ENCODE results near the gene UNC93A. TPM values are rescaled to one million over a fixed set of nuclear protein-coding genes. Genes with fewer than 3 reads are reported as not detected.

UNC93A gene
- total RNA-seq, 4 donors from 2014 or later: not detected

DNA sequence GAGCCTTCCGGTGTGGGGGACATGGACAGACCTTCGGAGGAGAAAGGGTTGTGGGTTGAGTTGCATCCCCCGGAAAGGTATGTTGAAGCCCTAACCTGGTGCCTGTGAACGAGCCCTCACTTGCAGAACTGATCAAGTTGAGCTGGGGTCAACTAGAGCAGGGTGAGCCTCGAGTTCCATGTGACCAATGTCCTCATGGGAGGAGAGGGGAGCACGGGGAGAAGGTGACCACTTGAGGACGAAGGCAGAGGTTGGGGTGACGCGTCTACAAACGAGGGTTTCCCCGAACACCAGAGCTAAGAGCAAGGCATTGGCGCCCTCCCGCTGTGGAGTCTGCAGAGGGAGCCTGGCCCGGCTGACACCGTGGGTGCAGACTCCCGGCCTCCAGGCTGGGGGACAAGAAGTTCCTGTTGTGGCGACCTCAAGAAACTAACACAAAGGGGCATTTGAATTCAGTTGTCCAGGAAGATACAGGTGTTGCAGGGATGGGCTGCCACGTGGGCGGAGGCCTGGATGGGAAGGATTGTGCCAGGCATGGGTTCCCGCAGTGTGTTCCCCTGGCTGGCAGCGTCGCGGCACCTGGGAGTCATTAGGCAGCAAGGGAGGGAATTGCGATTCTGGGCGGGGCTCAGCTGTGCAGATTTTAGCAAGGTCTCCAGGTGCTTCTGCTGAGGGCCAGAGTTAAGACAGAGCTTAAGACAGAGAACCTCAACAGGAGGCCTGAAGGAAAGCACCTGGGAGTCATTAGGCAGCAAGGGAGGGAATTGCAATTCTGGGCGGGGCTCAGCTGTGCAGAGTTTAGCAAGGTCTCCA lies 20.4 kb upstream of the UNC93A start:
- WGBS, 2 donors: 90 to 93% methylated on average over 26 of the region's 26 CpGs
- Histone ChIP-seq H3K4me3 (replicated peaks in 1 of 3) (no peak overlapping the region), H3K27ac (no peak overlapping the region), H3K4me1 (no peaks in the 10 kb centered on the region), H3K27me3 (no peaks in the 10 kb centered on the region), H3K9me3 (no peaks in the 10 kb centered on the region), H3K36me3 (no peaks in the 10 kb centered on the region)
- no peak for TF ChIP-seq POLR2A (IDR thresholded peaks at IDR 0.05)
- TF ChIP-seq, protein P1, sequence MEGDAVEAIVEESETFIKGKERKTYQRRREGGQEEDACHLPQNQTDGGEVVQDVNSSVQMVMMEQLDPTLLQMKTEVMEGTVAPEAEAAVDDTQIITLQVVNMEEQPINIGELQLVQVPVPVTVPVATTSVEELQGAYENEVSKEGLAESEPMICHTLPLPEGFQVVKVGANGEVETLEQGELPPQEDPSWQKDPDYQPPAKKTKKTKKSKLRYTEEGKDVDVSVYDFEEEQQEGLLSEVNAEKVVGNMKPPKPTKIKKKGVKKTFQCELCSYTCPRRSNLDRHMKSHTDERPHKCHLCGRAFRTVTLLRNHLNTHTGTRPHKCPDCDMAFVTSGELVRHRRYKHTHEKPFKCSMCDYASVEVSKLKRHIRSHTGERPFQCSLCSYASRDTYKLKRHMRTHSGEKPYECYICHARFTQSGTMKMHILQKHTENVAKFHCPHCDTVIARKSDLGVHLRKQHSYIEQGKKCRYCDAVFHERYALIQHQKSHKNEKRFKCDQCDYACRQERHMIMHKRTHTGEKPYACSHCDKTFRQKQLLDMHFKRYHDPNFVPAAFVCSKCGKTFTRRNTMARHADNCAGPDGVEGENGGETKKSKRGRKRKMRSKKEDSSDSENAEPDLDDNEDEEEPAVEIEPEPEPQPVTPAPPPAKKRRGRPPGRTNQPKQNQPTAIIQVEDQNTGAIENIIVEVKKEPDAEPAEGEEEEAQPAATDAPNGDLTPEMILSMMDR (IDR thresholded peaks at IDR 0.05): no peak
- DNase-seq: no peak
- intact Hi-C loops (cut with DNase I): no loop called here

DNA sequence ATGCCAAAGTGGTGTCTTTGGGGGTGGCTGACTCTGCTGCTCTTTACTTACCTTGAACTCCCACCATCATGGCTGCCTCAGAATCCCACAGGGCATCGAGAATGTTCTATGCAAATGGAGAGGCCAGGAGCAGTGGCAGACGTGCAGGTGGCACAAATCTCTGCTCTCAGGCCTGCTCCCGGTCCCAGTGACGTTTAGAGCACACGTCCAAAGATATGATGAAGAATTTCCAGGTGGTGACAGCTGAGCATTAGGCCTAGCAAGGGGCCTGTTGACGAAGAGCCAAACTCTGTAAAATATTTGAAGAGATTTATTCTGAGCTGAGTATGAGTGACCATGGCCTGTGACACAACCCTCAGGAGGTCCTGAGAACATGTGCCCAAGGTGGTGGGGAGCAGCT lies 19.0 kb upstream of the UNC93A start:
- Histone ChIP-seq H3K36me3 (no peaks in the 10 kb centered on the region), H3K4me3 (replicated peaks in 1 of 3) (no peak overlapping the region), H3K27ac (no peak overlapping the region), H3K9me3 (no peaks in the 10 kb centered on the region), H3K4me1 (no peaks in the 10 kb centered on the region), H3K27me3 (no peaks in the 10 kb centered on the region)
- no peak for DNase-seq
- intact Hi-C loops (cut with DNase I): no loop called here
- TF ChIP-seq, protein P1 (IDR thresholded peaks at IDR 0.05): no peak
- no peak for TF ChIP-seq POLR2A (IDR thresholded peaks at IDR 0.05)
- WGBS, 2 donors: 92 to 93% methylated on average over 6 of the region's 6 CpGs

DNA sequence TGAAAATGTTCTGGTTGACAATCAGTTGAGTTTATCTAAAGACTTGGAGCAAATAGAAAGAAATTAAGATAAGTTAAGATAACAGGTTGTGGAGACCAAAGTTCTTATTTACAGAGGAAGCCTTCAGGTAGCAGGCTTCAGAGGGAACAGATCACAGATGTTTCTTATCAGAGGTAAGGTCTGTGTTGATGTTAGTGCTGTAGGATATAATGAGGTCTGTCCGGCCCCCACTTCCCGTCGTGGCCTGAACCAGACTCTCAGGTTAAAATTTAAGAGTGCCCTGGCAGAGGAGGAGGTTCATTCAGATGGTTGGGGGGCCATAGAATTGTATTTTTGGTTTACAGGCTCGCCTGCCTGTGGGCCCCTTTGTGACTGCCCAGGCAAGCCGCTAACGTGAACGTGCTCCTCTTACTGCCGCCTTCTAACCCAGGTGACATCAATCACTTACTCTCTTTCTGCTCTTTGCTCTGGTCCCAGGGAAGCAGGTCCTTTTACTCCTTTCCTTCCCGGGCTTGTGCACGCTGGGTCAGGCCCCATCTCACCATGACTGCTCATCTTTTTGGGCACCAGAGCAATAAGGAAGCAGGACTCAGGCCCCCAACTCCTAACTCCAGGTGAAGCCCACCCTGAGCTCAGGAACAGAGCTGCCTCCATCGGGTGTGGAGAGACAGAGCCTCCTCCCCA lies 18.3 kb upstream of the UNC93A start:
- Histone ChIP-seq H3K36me3 (no peaks in the 10 kb centered on the region), H3K27ac (no peak overlapping the region), H3K27me3 (no peaks in the 10 kb centered on the region), H3K9me3 (no peaks in the 10 kb centered on the region), H3K4me1 (no peaks in the 10 kb centered on the region), H3K4me3 (replicated peaks in 1 of 3) (no peak overlapping the region)
- WGBS, 2 donors: 82 to 90% methylated on average over 11 of the region's 11 CpGs
- TF ChIP-seq, protein P1 (IDR thresholded peaks at IDR 0.05): no peak
- TF ChIP-seq POLR2A (IDR thresholded peaks at IDR 0.05): no peak
- intact Hi-C loops (cut with DNase I): no loop called here
- no peak for DNase-seq

DNA sequence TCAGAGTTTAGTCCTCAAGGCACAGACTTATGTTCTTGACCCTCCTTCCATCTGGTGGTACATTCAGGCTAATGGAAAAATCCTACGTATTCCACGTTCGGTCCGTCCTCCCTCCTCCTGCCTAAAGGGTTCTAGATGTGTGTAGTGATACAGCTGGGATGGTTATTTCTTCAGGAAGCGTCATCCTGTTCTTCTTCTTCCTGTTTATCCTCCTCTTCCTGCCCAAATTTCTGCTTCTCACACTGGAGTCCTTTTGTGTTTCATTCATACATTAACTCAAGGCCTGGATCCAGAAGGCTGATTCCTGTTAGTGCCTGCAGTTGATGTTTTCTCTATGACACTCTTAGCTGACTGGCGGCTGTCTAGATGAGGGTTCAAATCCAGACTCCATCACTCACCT lies 16.8 kb upstream of the UNC93A start:
- intact Hi-C loops (cut with DNase I): no loop called here
- Histone ChIP-seq H3K27ac (no peak overlapping the region), H3K9me3 (no peaks in the 10 kb centered on the region), H3K36me3 (no peaks in the 10 kb centered on the region), H3K4me1 (no peaks in the 10 kb centered on the region), H3K4me3 (replicated peaks in 1 of 3) (no peak overlapping the region), H3K27me3 (no peaks in the 10 kb centered on the region)
- no peak for DNase-seq
- TF ChIP-seq, protein P1 (IDR thresholded peaks at IDR 0.05): no peak
- no peak for TF ChIP-seq POLR2A (IDR thresholded peaks at IDR 0.05)
- WGBS, 2 donors: 74 to 89% methylated on average over 6 of the region's 6 CpGs

DNA sequence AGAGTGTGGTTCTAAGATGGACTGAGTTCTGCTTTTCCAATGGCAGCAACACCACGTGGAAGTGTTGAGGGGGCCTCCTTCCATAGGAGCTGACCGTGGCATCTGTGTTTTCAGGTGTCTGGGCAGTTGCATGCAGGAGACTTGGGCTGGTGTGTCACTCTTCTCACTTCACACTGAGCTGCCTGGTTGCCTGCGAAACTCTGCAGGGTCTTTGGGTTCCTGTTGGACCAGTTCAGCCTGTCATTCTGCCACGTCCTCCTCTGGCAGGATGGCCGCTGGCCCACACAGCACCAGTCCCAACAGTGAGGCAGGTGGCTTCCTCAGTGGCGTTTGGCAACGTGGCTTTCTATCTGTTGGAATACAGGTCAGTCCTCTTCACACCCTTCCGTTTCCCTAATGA lies 16.1 kb upstream of the UNC93A start:
- H3K4me1 ChIP-seq: no peaks in the 10 kb centered on the region
- intact Hi-C loops (cut with DNase I): no loop called here
- H3K36me3 ChIP-seq: no peaks in the 10 kb centered on the region
- no peak for DNase-seq
- no peaks in the 10 kb centered on the region for H3K9me3 ChIP-seq
- no peak overlapping the region for H3K4me3 ChIP-seq (replicated peaks in 1 of 3)
- TF ChIP-seq, protein P1 (IDR thresholded peaks at IDR 0.05): no peak
- no peak for TF ChIP-seq POLR2A (IDR thresholded peaks at IDR 0.05)
- H3K27ac ChIP-seq: no peak overlapping the region
- 72 to 79% methylated on average over 6 to 8 of the region's 8 CpGs for WGBS, 2 donors
- H3K27me3 ChIP-seq: no peaks in the 10 kb centered on the region
